ENCODE measurements around the gene MACROD2.

Gene MACROD2

GRCh38 chr20:15708984-15709598 is 1713.8 kb downstream of the MACROD2 start:
- H3K27me3 ChIP-seq (ENCODE audit: insufficient read depth, insufficient read length) = no peaks in the 10 kb centered on the region
- H3K9me3 ChIP-seq (ENCODE audit: insufficient read depth, low read length) = no peaks in the 10 kb centered on the region
- DNase-seq (ENCODE audit: low read depth, low spot score) = peak; percentile 30
- no peak overlapping the region for H3K4me3 ChIP-seq (ENCODE audit: insufficient read length, low read depth)
- H3K4me1 ChIP-seq (ENCODE audit: insufficient read depth, insufficient read length) = no peaks in the 10 kb centered on the region
- no peak for TF ChIP-seq ZNF274 (IDR thresholded peaks at IDR 0.05; ENCODE audit: low read depth, low read length)
- H3K9ac ChIP-seq (ENCODE audit: insufficient read length, low read depth) = no peak overlapping the region
- no peaks in the 10 kb centered on the region for H3K36me3 ChIP-seq (ENCODE audit: insufficient read depth, insufficient read length, low read length)

- TF ChIP-seq SUZ12 (IDR thresholded peaks at IDR 0.05; ENCODE audit: extremely low read depth, insufficient read depth, insufficient read length) = no peak
- no peak for TF ChIP-seq ZNF274 (IDR thresholded peaks at IDR 0.05; ENCODE audit: low read depth, low read length)
- TF ChIP-seq YY1 (IDR thresholded peaks at IDR 0.05; ENCODE audit: insufficient read depth, insufficient read length) = no peak
- DNase-seq (ENCODE audit: low read depth, low spot score) = no peak
Measured at GRCh38 chr20:15710636-15711035, 1715.3 kb downstream of the MACROD2 start.

GRCh38 chr20:15711177-15711576 is 1715.9 kb downstream of the MACROD2 start:
- H3K4me3 ChIP-seq (ENCODE audit: insufficient read length, low read depth) = no peak overlapping the region
- H3K9ac ChIP-seq (ENCODE audit: insufficient read length, low read depth) = no peak overlapping the region
- no peaks in the 10 kb centered on the region for H3K36me3 ChIP-seq (ENCODE audit: insufficient read depth, insufficient read length, low read length)
- no peak for DNase-seq (ENCODE audit: low read depth, low spot score)
- no peaks in the 10 kb centered on the region for H3K9me3 ChIP-seq (ENCODE audit: insufficient read depth, low read length)
- no peaks in the 10 kb centered on the region for H3K27me3 ChIP-seq (ENCODE audit: insufficient read depth, insufficient read length)
- no peaks in the 10 kb centered on the region for H3K4me1 ChIP-seq (ENCODE audit: insufficient read depth, insufficient read length)
- no peak for TF ChIP-seq ZNF274 (IDR thresholded peaks at IDR 0.05; ENCODE audit: low read depth, low read length)
- no peak for TF ChIP-seq SUZ12 (IDR thresholded peaks at IDR 0.05; ENCODE audit: extremely low read depth, insufficient read depth, insufficient read length)
- TF ChIP-seq YY1 (IDR thresholded peaks at IDR 0.05; ENCODE audit: insufficient read depth, insufficient read length) = no peak

More at GRCh38 chr20:15710636-15711035, 1715.3 kb downstream of the MACROD2 start:
- H3K9me3 ChIP-seq (ENCODE audit: insufficient read depth, low read length) = no peaks in the 10 kb centered on the region
- H3K4me3 ChIP-seq (ENCODE audit: insufficient read length, low read depth) = no peak overlapping the region
- no peaks in the 10 kb centered on the region for H3K36me3 ChIP-seq (ENCODE audit: insufficient read depth, insufficient read length, low read length)
- H3K4me1 ChIP-seq (ENCODE audit: insufficient read depth, insufficient read length) = no peaks in the 10 kb centered on the region
- H3K27me3 ChIP-seq (ENCODE audit: insufficient read depth, insufficient read length) = no peaks in the 10 kb centered on the region
- no peak overlapping the region for H3K9ac ChIP-seq (ENCODE audit: insufficient read length, low read depth)

- H3K9me3 ChIP-seq (ENCODE audit: insufficient read depth, low read length) = no peaks in the 10 kb centered on the region
- H3K9ac ChIP-seq (ENCODE audit: insufficient read length, low read depth) = no peak overlapping the region
- TF ChIP-seq YY1 (IDR thresholded peaks at IDR 0.05; ENCODE audit: insufficient read depth, insufficient read length) (no peak), SUZ12 (IDR thresholded peaks at IDR 0.05; ENCODE audit: extremely low read depth, insufficient read depth, insufficient read length) (no peak), ZNF274 (IDR thresholded peaks at IDR 0.05; ENCODE audit: low read depth, low read length) (no peak)
- H3K36me3 ChIP-seq (ENCODE audit: insufficient read depth, insufficient read length, low read length) = no peaks in the 10 kb centered on the region
- no peaks in the 10 kb centered on the region for H3K4me1 ChIP-seq (ENCODE audit: insufficient read depth, insufficient read length)
- DNase-seq (ENCODE audit: low read depth, low spot score) = no peak
- no peaks in the 10 kb centered on the region for H3K27me3 ChIP-seq (ENCODE audit: insufficient read depth, insufficient read length)
- H3K4me3 ChIP-seq (ENCODE audit: insufficient read length, low read depth) = no peak overlapping the region
Measured at GRCh38 chr20:15716256-15716655, 1720.9 kb downstream of the MACROD2 start.

- DNase-seq (ENCODE audit: low read depth, low spot score) = no peak
- Histone ChIP-seq H3K4me3 (ENCODE audit: insufficient read length, low read depth) (no peak overlapping the region), H3K27me3 (ENCODE audit: insufficient read depth, insufficient read length) (no peaks in the 10 kb centered on the region), H3K4me1 (ENCODE audit: insufficient read depth, insufficient read length) (no peaks in the 10 kb centered on the region), H3K9ac (ENCODE audit: insufficient read length, low read depth) (no peak overlapping the region), H3K9me3 (ENCODE audit: insufficient read depth, low read length) (no peaks in the 10 kb centered on the region), H3K36me3 (ENCODE audit: insufficient read depth, insufficient read length, low read length) (no peaks in the 10 kb centered on the region)
- no peak for TF ChIP-seq ZNF274 (IDR thresholded peaks at IDR 0.05; ENCODE audit: low read depth, low read length)
Measured at GRCh38 chr20:15726416-15726815, 1731.1 kb downstream of the MACROD2 start.

- H3K27me3 ChIP-seq (ENCODE audit: insufficient read depth, insufficient read length) = no peaks in the 10 kb centered on the region
- H3K36me3 ChIP-seq (ENCODE audit: insufficient read depth, insufficient read length, low read length) = no peaks in the 10 kb centered on the region
- H3K4me3 ChIP-seq (ENCODE audit: insufficient read length, low read depth) = no peak overlapping the region
- H3K9me3 ChIP-seq (ENCODE audit: insufficient read depth, low read length) = no peaks in the 10 kb centered on the region
- no peaks in the 10 kb centered on the region for H3K4me1 ChIP-seq (ENCODE audit: insufficient read depth, insufficient read length)
- no peak overlapping the region for H3K9ac ChIP-seq (ENCODE audit: insufficient read length, low read depth)
- DNase-seq (ENCODE audit: low read depth, low spot score) = no peak
- no peak for TF ChIP-seq YY1 (IDR thresholded peaks at IDR 0.05; ENCODE audit: insufficient read depth, insufficient read length)
- no peak for TF ChIP-seq SUZ12 (IDR thresholded peaks at IDR 0.05; ENCODE audit: extremely low read depth, insufficient read depth, insufficient read length)
- TF ChIP-seq ZNF274 (IDR thresholded peaks at IDR 0.05; ENCODE audit: low read depth, low read length) = no peak
Measured at GRCh38 chr20:15734052-15734451, 1738.7 kb downstream of the MACROD2 start.

GRCh38 chr20:15739035-15739434 is 1743.7 kb downstream of the MACROD2 start:
- Histone ChIP-seq H3K27me3 (ENCODE audit: insufficient read depth, insufficient read length) (no peaks in the 10 kb centered on the region), H3K4me1 (ENCODE audit: insufficient read depth, insufficient read length) (no peaks in the 10 kb centered on the region), H3K9ac (ENCODE audit: insufficient read length, low read depth) (no peak overlapping the region), H3K9me3 (ENCODE audit: insufficient read depth, low read length) (no peaks in the 10 kb centered on the region), H3K4me3 (ENCODE audit: insufficient read length, low read depth) (no peak overlapping the region), H3K36me3 (ENCODE audit: insufficient read depth, insufficient read length, low read length) (no peaks in the 10 kb centered on the region)
- DNase-seq (ENCODE audit: low read depth, low spot score) = no peak
- no peak for TF ChIP-seq SUZ12 (IDR thresholded peaks at IDR 0.05; ENCODE audit: extremely low read depth, insufficient read depth, insufficient read length)
- no peak for TF ChIP-seq YY1 (IDR thresholded peaks at IDR 0.05; ENCODE audit: insufficient read depth, insufficient read length)
- TF ChIP-seq ZNF274 (IDR thresholded peaks at IDR 0.05; ENCODE audit: low read depth, low read length) = no peak
